Vagina (tissue), 2 donors: Measurements from ENCODE around the gene INTS1. TPM values are rescaled to one million over a fixed set of nuclear protein-coding genes. Genes with fewer than 3 reads are reported as not detected.

ENCODE experiments used
- DNase-seq, 2 donors: peaks; one replicate each; pipeline ENCODE4 v3.0.0-alpha.2; 2017; ENCODE audit errors: extremely low spot score in 2 of 2
- H3K27ac ChIP-seq: fragments of 200-600 bp; sonication (generic); one replicate; pipeline ENCODE4 v1.5.1; 2019
- H3K27me3 ChIP-seq: fragments of 200-600 bp; sonication (generic); one replicate; pipeline ENCODE4 v1.5.1; 2019
- H3K36me3 ChIP-seq, 2 donors: fragments of 200-600 bp; sonication (generic); one replicate each; pipeline ENCODE4 v1.5.1; 2017 to 2019
- H3K4me1 ChIP-seq: fragments of 200-600 bp; sonication (generic); one replicate; pipeline ENCODE4 v1.5.1; 2019
- H3K4me3 ChIP-seq, 2 donors: fragments of 200-600 bp; sonication (generic); 1 replicate in 1 of 2; 2 replicates in 1 of 2; pipeline ENCODE4 v1.5.1; 2016 to 2019
- H3K9me3 ChIP-seq: fragments of 200-600 bp; sonication (generic); one replicate; pipeline ENCODE4 v1.5.1; 2019
- POLR2A ChIP-seq, 2 donors: fragments of 450-650 bp; IDR thresholded peaks; one replicate each; pipeline ENCODE4 v1.6.1; 2017; ENCODE audit warnings: antibody characterized with exemption in 2 of 2, mild to moderate bottlenecking in 2 of 2, moderate library complexity in 2 of 2
- POLR2AphosphoS5 ChIP-seq, 2 donors: sonication (generic); formaldehyde crosslinking; IDR thresholded peaks; one replicate each; pipeline ENCODE4 v1.9.0; 2017; ENCODE audit warnings: antibody characterized with exemption in 2 of 2, mild to moderate bottlenecking in 2 of 2, low read depth in 1 of 2; ENCODE audit not compliant: insufficient read depth in 1 of 2
- intact Hi-C: fragments of 100-400 bp; cut with DNase I; formaldehyde crosslinking; loops from one replicate; pipeline ENCODE4 v1.15.1; 2023
- total RNA-seq: library from RNA; depleted of rRNA; stranded (reverse); fragments of >200 nt; gene quantifications from one replicate; pipeline ENCODE4 v1.2.3, GENCODE V29; 2016
- TF ChIP-seq, protein P1 (sequence below), 3 experiments: fragments of 450-650 bp in 2 of 3; fragments of 200-600 bp in 1 of 3; sonication (generic) in 1 of 3; IDR thresholded peaks; one replicate each; pipeline ENCODE4 v1.5.1; 2017 to 2019; ENCODE audit warnings: antibody characterized with exemption in 3 of 3, mild to moderate bottlenecking in 2 of 3, moderate library complexity in 2 of 3

The INTS1 gene
- total RNA-seq, 1 donor from 2014 or later: 67.3 TPM

DNA sequence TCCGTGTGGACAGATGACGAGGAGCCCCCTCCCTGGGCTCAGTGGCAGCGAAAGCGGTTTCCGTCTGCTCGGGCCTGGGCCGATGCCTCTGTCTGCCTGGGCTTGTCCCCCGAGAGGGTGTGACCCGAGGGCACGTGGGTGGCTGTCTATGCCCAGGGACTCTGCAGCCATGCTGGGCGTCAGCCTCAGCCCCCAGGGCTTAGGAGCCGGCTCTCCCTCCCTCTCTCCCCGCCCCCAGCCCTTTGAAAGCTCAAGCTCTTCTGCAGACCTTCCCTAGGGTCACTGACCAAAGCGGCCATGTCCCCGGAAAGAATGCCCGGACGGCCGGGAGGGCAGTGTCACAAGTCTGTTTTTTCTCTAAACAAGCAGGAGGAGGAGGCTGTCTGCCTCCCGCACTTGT, 52.0 kb downstream of the INTS1 start:
- Histone ChIP-seq H3K4me1 (peaks cover 89% of the 10 kb centered on the region), H3K27me3 (no peaks in the 10 kb centered on the region), H3K4me3 (no peak overlapping the region), H3K27ac (peak overlapping the region; percentile 15), H3K36me3 (no peaks in the 10 kb centered on the region), H3K9me3 (no peaks in the 10 kb centered on the region)
- intact Hi-C loops: no loop called here
- TF ChIP-seq POLR2A (IDR thresholded peaks at IDR 0.05): no peak
- TF ChIP-seq, protein P1, sequence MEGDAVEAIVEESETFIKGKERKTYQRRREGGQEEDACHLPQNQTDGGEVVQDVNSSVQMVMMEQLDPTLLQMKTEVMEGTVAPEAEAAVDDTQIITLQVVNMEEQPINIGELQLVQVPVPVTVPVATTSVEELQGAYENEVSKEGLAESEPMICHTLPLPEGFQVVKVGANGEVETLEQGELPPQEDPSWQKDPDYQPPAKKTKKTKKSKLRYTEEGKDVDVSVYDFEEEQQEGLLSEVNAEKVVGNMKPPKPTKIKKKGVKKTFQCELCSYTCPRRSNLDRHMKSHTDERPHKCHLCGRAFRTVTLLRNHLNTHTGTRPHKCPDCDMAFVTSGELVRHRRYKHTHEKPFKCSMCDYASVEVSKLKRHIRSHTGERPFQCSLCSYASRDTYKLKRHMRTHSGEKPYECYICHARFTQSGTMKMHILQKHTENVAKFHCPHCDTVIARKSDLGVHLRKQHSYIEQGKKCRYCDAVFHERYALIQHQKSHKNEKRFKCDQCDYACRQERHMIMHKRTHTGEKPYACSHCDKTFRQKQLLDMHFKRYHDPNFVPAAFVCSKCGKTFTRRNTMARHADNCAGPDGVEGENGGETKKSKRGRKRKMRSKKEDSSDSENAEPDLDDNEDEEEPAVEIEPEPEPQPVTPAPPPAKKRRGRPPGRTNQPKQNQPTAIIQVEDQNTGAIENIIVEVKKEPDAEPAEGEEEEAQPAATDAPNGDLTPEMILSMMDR (IDR thresholded peaks at IDR 0.05): no peak
- TF ChIP-seq POLR2AphosphoS5 (IDR thresholded peaks at IDR 0.05; ENCODE audit: insufficient read depth in 1 of 2, low read depth in 1 of 2): no peak
- no peak for DNase-seq

DNA sequence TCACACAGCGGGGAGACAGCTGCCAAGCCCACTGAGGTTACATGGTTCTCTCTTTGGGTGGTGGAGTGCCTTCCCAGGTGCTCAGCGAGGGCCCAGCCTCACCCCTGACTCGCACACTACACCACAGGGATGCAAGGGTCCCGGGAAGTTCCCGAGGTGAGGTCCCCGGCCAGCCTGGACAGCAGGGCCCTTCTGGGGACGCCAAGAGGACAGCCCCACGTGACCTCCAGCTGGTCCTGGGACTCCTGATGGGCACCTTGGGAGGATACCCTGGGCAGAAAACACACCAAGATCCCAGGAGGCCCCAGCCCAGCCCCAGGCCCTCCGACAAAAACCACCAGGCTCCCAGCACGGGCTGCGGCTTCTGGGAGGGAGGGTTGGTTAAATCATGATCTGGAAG, 53.2 kb downstream of the INTS1 start:
- intact Hi-C loops: no loop called here
- H3K36me3 ChIP-seq: no peaks in the 10 kb centered on the region
- H3K4me1 ChIP-seq: peaks cover 88% of the 10 kb centered on the region
- H3K9me3 ChIP-seq: no peaks in the 10 kb centered on the region
- H3K27ac ChIP-seq: peak overlapping the region; percentile 74
- H3K27me3 ChIP-seq: no peaks in the 10 kb centered on the region
- TF ChIP-seq POLR2AphosphoS5 (IDR thresholded peaks at IDR 0.05; ENCODE audit: insufficient read depth in 1 of 2, low read depth in 1 of 2) (no peak), POLR2A (IDR thresholded peaks at IDR 0.05) (no peak)
- TF ChIP-seq, protein P1 (IDR thresholded peaks at IDR 0.05): no peak
- DNase-seq: no peak
- H3K4me3 ChIP-seq: no peak overlapping the region

DNA sequence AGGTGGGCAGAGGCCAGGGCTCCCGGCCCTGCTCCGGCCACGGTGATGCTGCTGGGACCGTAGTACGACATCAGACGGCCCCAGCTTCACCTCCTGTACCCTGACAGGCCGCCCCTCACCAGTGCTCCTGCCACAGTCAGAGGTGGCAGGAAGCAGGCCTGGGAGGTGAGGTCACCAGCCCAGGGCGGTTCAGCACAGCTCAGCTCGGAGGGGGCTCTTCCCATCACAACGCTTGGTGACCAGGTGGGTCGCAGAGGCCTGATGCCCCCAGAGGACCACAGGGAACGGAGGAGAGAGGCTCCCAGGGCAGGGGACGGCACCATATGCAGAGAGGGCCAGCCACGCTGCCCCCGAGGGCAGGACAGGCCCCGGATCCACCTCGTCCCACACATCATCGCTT, 53.8 kb downstream of the INTS1 start:
- TF ChIP-seq, protein P1 (IDR thresholded peaks at IDR 0.05): no peak
- TF ChIP-seq POLR2A (IDR thresholded peaks at IDR 0.05): no peak
- no peak for TF ChIP-seq POLR2AphosphoS5 (IDR thresholded peaks at IDR 0.05; ENCODE audit: insufficient read depth in 1 of 2, low read depth in 1 of 2)
- Histone ChIP-seq H3K27me3 (no peaks in the 10 kb centered on the region), H3K36me3 (no peaks in the 10 kb centered on the region), H3K4me1 (peaks cover 83% of the 10 kb centered on the region), H3K27ac (peak overlapping the region; percentile 74), H3K9me3 (no peaks in the 10 kb centered on the region), H3K4me3 (no peak overlapping the region)
- intact Hi-C loops: no loop called here
- DNase-seq: no peak

DNA sequence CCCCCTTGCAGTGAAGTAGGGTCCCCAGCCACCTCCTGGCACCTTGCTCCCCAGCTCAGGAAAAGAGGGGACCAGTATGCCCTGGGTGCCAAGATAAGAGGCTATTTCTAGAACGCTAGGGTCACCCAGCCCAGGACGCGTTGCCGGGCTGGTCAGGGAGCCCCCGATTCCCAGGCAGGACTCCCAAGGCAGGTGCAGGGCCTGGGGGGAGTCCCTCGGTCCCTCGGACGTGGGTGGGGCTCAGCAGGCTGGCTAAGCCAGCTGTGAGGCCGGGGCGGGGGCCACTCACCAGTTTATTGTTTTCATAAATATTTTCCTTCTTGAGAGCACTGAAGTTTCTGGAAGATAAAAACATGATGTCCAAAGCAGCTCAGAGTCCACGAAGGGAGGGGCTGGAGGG, 54.2 kb downstream of the INTS1 start:
- intact Hi-C loops: no loop called here
- Histone ChIP-seq H3K27me3 (no peaks in the 10 kb centered on the region), H3K4me3 (no peak overlapping the region), H3K36me3 (no peaks in the 10 kb centered on the region), H3K9me3 (no peaks in the 10 kb centered on the region), H3K27ac (peak overlapping the region; percentile 74), H3K4me1 (peaks cover 78% of the 10 kb centered on the region)
- TF ChIP-seq, protein P1 (IDR thresholded peaks at IDR 0.05): no peak
- TF ChIP-seq POLR2AphosphoS5 (IDR thresholded peaks at IDR 0.05; ENCODE audit: insufficient read depth in 1 of 2, low read depth in 1 of 2) (no peak), POLR2A (IDR thresholded peaks at IDR 0.05) (no peak)
- DNase-seq: no peak

DNA sequence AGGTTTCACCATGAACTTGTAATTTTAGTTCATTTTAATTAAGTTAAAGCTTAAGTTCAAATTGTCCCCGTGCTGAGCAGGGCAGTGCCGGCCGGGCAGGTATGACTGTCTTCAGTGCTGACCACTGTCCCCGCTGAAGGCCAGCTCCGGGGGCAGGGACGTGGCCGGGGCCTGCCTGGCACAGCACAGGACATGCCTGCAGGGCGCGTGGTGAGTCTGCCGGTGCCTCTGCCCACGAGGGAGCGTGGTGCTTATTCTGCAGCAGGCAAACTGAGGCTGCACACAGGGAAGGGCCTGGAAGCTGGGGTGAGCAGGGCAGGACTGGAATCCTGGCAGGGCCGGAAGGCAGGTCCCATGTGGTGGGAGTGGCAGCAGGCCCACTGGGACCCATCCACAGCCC, 54.7 kb downstream of the INTS1 start:
- Histone ChIP-seq H3K27me3 (no peaks in the 10 kb centered on the region), H3K27ac (peak overlapping the region; percentile 74), H3K9me3 (no peaks in the 10 kb centered on the region), H3K36me3 (no peaks in the 10 kb centered on the region), H3K4me3 (no peak overlapping the region), H3K4me1 (peaks cover 73% of the 10 kb centered on the region)
- no peak for DNase-seq
- no peak for TF ChIP-seq POLR2A (IDR thresholded peaks at IDR 0.05)
- TF ChIP-seq, protein P1 (IDR thresholded peaks at IDR 0.05): no peak
- no peak for TF ChIP-seq POLR2AphosphoS5 (IDR thresholded peaks at IDR 0.05; ENCODE audit: insufficient read depth in 1 of 2, low read depth in 1 of 2)
- intact Hi-C loops: no loop called here
